Measurements from ENCODE around the gene FBXW5.

Gene FBXW5

DNA sequence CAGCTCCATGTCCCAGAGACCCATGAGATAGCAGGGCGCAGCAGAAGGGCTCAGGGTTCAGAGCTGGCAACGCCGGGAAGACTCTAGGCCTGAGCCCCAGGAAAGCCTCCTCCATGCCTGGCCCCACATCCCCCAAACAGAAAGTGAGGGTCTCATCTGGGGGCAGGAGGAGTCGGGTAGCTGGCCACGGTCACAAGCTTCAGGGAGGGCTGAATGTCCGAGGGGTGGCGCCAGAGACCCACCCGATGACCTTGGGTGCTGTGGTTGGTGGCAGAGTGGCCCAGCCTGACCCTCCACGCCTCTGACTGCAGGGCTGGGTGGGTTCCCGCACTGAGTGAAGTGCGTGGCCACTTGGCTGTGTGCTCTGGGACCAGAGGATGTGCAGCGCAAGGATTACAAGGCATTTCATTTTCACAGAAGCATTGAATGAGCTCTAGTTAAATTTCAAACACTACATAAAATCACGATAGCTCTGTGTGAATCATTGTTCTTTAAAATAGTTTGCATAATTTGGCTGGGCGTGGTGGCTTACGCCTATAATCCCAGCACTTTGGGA, 3.5 kb upstream of the FBXW5 start:
- peak; percentile 51 for DNase-seq (ENCODE audit: low read depth)

DNA sequence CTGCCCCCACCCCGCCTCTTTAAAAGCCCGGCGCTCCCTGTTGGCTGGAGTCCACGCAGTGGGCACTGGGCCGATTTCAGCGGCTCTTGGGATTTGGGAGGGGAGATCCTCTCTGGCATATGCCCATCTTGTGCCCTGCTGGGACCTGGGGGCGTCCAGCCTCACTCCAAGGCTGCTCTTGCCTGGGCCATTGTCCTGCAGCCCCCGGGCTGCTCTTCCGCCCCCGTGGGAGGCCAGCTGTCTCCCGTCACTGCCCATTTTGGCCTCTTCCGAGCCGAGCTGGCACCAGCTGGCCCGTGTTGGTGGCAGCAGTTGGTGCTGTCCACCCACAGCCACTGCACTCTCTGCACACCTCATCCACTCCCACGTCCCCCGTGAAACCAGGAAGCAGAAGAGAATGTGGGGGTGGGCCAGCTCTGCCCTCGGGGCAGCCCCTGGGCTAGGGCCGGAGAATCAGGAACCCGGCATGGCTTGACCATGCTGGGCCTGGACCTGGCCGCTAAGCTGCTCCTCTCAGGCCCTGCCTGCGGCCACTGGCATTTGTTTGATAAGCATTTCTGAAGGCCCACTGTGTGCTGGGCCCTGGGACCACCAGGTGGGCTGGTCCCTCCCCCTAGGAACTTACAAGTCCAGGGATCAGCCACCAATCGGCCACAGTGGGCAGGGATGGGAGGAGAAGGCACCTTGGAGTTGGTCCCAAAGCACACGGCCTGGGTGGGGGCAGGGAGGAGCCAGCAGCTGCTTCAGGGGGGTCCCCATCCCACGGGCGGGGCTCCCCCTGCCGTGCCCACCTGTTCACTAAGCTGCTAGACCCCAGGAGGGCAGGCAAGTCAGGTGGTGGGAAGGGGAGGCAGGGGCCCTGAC, 2.7 kb upstream of the FBXW5 start:
- DNase-seq (ENCODE audit: low read depth), result no peak

DNA sequence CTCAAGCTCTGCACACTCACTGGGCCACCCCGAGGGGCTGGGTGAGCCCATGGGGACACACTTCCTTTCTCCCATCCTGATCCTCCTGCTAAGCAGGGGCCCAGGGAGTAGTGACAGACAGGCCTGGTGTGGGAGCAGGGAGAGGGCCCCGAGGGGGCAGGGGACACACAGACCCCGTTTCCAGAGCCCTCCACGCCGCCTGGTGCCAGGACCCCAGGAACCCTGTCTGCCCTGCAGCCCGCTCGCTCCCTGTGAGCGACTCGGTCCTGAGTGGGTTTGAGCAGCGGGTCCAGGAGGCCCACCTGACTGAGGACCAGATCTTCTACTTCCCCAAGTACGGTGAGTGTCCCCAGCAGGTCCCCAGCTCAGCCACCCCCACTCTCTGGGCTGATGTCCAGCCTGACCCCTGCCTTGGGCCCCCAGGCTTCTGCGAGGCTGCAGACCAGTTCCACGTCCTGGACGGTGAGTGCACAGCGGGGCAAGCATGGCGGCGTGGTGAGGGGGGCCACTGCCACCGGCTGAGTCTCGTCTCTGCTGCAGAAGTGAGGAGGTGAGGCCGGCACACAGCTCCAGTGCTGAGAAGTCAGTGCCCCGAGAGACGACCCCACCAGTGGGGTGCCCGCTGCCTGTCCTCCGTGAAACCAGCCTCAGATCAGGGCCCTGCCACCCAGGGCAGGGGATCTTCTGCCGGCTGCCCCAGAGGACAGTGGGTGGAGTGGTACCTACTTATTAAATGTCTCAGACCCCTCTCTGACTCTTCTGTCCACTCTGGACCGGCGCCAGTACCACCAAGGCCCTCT, 1.9 kb upstream of the FBXW5 start:
- no peak for DNase-seq (ENCODE audit: low read depth)

DNA sequence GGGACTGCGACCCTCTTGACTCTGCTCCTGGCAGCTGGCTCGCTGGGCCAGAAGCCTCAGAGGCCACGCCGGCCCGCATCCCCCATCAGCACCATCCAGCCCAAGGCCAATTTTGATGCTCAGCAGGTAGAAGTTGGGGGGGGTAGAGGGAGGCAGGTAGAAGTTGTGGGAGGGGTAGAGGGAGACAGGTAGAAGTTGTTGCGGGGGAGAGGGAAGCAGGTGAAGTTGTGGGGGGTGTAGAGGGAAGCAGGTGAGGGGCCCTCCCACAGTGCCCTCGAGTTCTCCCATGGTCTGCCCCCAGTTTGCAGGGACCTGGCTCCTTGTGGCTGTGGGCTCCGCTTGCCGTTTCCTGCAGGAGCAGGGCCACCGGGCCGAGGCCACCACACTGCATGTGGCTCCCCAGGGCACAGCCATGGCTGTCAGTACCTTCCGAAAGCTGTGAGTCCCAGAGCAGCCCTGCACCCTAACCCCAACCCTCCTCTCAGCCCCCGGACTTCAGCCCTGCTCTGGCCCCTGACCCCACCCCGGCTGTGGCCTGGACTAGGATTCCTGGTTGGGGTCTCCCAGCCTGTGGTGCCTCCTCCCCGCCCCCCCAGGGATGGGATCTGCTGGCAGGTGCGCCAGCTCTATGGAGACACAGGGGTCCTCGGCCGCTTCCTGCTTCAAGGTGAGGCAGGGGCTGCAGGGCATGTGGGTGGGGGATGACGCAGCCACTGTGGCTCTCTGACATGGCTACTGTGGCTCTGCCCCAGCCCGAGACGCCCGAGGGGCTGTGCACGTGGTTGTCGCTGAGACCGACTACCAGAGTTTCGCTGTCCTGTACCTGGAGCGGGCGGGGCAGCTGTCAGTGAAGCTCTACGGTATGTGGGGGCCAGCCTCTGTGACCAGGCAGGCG, 1.0 kb upstream of the FBXW5 start:
- DNase-seq (ENCODE audit: low read depth), result no peak

DNA sequence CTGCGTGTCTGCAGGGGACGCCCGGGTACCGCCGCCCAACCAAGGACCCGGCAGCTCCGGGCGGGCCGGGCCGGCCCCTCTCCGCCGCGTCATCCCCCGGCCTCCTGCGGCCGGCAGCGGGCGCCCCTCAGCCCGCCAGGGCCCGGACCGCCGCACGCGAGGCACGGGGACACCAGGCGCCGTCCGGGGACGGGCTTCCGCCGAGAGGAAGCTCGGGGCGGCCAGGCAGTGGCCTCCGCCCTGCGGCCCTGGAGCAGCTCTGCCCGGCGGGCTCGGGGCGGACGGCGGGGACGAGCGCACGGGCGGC, 373 bp downstream of the FBXW5 start:
- peak; percentile 69 for DNase-seq (ENCODE audit: low read depth)

DNA sequence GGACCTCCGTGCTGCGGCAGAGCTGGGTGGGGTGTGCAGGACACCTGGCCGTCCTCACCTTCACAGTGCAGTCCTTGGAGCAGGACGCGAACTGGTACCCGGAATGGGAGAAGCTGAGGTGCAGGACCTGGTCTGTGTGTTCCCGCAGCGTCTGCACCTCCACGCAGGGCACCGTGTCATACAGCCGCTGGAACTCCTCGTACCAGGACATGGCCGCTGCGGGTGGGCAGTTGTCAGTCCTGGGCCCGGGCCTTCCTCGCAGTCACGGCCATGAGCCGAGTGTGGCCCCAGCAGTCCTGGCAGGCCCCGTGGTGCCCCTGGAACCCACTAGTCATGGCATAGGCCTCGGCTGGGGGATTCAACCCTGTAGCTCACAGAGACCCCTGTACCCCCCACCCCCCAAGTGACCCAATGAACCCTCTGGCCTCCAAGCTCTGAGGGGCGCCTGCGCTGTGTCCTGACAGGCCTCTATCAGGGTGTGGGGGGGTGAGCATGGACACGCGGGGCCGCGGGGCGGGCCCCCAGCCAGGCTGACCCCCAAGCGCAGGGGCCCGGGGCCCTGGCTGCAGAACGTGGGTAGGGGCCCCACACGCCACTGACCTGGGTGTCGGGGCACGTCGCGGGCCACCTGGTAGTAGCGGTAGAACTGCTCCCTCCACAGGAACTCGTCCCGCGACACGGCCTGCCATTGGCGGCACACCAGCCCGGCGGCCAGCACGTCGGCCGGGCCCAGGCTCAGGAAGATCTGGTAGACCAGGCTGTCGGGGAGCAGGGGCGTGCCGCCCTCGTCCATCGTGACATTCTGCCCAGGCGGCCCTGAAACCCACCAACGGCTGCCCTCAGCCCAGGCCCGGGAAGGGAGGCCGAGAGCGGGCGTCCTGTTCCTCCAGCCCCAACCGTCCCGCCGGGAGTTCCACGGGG, 987 bp downstream of the FBXW5 start:
- DNase-seq (ENCODE audit: low read depth), result no peak

DNA sequence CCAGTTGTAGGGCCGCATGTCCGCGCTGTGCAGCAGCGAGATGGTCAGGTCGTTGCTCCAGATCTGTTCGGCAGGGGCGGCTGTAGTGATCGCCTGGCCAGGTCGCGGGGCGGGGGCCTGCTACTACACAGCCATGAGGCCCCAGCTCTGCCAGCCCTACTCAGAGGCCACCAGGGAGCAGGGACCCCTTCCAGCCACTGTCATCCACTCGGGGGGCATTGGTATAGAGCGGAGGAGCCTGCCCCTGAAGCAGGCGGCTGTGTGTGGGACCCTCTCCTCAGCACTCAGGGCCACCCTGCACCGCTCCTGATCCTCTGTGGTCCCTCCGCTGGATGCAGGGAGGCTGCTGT, 1.7 kb downstream of the FBXW5 start:
- no peak for DNase-seq (ENCODE audit: low read depth)

DNA sequence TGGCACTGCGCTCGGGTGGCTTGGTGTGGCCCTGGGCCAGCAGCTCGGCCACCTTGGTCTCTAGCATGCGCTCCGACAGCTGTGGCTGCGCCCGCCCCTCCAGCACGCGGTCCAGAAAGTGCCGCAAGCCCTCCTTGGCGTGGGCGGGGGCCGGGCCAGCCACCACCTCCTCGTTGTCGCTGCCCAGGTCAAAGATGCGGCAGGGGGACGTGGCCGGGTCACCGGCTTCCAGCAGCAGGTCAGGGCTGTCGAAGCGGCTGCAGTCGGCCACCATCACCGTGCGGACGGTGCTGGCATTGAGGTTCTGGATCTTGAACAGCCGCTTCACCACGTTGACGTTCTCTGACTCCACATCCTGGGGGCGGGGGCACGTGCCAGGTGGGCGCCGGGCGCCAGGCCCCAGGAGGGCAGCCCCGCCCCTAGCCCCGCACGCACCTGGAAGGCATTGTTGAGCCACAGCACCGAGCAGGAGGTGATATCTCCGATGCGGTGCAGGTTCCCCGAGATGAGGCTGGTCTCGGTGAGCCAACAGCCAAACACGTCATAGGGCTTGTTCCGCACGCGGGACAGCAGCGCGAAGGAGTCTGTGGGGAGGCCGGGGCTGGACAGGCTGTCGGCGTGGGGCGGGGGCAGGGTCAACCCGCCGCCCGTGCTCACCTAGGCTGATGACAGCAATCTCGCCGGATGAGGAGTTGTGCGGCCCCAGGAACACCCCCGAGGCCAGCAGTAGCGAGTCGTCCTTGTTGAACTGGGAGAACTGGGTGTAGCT, 2.2 kb downstream of the FBXW5 start:
- no peak for DNase-seq (ENCODE audit: low read depth)

DNA sequence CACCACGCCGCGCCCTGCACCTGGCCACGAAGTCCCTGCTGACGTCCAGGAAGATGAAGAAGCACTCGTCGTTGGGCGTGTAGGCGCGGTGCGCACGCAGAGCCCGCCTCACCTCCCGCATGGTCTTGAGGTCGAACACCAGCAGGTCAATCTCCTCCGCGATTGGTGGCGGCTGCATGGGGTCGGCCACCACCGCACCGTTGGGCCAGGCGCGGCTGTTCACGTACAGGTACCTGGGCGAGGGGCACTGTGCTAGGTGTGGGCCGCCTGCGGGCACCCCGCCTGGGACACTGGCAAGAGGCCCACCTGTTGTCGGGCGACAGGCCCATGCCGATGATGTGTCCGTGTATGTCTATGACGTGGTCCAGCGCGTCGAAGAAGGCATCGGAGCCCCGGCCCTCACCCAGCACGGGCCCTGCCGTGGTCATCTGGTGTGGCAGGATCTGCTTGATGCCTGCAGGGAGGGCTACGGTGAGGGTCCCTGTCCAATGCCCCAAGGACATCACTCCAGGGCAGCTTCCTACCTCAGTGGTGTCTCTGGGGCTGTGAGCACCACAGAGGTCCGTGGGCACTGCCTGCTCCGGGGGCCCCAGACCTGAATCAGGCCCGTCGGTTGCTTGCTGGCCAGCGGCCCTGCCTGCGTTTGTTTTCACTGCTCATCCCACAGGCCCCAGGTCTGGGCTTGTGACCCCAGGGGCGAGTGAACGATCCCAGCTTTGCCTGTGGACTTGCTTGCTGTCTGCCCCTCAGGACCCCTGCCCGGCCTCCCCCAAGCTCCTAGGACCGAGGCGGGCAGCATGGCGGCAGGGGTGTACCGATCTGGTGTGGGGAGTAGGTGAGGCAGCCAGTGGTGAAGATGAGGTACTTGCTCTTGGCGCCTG, 3.1 kb downstream of the FBXW5 start:
- no peak for DNase-seq (ENCODE audit: low read depth)

DNA sequence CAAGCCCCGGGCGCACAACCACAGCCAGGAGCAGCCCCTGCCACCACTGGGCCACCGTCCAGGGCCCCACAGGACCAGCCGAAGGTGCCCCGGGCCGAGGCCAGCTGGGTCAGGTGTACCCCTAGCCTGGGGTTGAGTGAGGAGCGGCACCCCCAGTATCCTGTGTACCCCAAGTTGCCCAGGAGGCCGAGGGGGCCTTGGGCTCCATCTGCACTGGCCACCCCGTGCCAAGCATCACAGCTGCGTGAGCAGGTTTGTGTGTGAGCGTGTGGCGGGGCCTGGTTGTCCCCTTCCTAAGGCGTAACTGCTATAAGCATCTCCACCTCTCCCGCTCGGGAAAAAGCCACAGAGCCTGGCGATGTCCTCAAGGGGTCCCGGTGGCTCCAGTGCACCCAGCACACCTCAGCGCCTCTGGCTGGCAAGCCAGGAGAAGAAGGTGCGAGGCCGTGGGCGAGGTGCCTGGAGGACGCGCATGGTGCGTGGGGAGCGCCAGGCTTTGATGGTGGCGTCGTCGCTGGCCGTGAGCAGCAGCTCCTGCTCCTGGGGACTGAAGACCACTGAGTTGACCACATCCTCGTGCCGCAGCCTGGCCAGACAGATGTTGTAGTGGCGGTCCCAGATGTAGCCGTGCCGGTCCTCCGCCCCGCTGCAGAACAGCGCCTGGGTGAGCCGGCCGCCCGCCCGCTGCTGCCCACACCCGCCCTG, 3.9 kb downstream of the FBXW5 start:
- no peak for DNase-seq (ENCODE audit: low read depth)

DNA sequence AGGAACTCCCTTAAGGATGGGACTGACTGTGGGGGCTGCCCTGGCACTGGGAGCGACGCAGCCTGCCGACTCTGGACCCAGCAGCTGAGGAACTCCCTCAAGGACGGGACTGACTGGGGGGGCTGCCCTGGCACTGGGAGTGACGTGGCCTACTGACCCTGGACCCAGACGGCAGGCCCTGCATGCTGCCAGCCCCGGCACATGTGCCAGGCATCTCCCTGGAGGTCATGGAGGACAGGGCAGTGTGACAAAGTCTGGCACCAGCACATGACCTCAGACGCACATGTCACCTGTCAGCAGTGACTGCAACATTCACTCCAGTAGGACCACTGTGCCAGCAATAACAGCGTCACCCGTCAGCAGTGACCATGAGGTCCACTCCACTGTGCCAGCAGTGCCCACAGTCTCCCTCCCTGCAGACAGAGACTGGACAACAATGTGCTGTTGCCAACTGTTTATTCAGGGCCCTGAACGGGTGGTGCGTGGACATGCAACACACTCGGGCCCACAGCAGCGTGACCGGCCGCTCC, 4.5 kb downstream of the FBXW5 start:
- no peak for DNase-seq (ENCODE audit: low read depth)

DNA sequence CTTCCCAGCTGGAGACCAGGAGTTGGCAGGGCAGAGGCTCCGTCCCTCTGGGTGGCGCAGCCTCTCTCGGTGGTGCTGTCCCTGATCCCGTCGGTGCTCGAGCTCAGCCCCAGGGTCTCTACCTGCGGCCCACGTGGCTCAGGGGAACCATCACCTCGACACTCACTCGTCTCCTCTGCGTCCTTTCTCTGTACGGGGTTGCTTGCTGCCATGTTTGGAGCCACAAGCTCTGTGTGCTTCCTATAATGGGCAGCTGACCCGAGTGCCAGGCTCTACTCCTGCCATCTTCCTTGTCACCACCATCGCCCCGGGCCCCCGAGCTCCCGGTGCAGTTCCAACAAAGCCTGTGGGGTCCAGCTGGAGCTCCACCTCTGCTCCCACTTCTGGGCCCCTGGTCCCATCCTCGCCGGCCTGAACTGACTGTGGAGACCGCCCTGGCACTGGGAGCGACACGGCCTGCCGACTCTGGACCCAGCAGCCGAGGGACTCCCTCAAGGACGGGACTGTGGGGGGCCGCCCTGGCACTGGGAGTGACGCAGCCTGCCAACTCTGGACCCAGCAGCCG, 5.0 kb downstream of the FBXW5 start:
- DNase-seq (ENCODE audit: low read depth), result no peak

DNA sequence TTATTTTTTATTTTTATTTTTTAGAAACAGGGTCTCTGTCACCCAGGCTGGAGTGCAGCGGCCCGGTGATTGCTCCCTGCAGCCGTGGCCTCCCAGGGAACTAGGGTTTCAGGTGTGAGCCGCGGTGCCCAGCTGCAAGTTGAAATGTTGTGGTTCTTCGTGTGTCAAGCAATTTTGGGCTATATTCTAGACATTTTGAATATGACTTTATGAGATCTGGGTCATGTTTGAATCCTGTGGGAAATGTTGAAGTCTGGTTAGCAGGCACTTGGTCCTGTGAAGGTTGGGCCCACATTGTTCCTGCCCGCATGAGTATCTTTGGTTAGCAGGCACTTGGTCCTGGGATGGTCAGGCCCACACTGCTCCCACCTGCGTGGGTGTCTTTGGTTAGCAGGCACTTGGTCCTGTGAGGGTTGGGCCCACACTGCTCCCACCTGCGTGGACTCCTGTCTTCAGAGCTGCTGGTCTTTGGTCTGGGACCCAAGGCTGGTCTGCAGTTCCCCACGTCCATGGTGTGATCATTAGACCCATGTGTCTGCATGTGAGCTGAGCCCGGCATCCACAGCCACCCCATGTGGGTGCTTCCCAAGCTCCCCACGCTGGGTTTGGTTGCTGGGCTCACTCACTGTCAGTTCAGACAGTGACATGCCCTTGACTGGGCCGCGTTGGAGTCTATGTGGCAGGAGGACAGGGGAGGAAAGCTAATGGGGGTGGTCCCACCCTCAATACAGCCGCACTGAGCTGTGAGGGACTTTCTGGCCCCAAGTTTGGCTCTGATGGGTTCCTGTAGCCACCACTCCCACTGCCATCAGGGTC, 7.1 kb downstream of the FBXW5 start:
- DNase-seq (ENCODE audit: low read depth), result no peak

DNA sequence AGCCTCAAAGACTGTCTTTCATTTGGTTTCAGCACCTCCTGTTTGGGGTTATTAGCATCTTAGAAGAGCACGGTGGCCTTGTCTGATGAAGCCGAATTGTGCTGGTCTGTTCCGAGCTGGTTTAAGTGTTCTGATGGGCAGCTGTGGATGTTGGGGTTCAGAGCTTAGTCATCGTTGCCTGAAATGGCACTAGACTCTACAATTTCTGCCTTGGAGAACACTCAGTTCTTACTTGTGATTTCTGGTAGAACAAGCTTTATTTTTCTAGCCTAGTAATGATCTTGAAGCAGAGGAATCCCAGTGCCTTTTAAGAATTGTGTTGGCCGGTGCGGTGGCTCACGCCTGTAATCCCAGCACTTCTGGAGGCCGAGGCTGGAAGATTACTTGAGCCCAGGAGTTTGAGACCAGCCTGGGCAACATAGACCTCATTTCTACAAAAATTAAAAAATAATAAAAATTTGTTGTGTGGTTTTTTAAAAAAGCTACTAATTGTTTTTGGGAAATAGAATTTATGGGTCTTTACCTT, 7.8 kb downstream of the FBXW5 start:
- no peak for DNase-seq (ENCODE audit: low read depth)

DNA sequence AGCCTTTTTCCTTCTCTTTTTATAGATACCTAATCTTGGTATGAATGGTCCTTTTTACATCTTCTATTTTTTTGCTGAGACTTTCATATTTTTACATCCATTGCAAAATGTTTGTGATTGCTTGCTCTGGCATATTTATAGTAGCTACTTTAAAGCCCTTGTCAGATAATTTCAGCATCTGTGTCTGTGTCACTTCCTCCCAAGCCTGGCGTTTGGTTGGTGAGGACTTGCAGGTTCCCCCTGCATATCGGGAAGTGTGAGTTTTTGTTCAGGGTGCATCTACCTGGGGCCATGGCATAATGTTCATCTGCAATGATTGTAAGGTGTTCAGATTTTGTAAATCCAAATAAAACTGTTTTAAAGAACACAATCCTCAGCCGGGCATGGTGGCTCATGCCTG, 8.9 kb downstream of the FBXW5 start:
- no peak for DNase-seq (ENCODE audit: low read depth)

DNA sequence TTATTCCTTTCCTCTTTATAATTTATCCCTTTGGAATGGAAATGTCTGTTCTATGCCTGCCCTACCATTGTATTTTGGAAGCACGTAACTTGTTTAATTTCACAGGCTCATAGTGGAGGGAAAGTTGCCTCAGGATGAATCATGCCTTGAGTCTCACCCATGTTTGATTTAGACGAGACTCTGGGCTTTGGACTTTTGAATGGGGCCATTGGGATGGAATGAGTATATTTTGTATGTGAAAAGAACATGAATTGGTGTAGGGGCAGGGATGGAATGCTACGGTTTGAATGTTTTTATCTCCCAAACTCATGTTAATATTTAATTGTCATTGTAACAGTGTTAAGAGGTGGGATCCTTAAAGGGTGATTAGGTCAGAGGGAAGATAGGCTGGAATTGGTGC, 10.3 kb downstream of the FBXW5 start:
- DNase-seq (ENCODE audit: low read depth), result no peak

DNA sequence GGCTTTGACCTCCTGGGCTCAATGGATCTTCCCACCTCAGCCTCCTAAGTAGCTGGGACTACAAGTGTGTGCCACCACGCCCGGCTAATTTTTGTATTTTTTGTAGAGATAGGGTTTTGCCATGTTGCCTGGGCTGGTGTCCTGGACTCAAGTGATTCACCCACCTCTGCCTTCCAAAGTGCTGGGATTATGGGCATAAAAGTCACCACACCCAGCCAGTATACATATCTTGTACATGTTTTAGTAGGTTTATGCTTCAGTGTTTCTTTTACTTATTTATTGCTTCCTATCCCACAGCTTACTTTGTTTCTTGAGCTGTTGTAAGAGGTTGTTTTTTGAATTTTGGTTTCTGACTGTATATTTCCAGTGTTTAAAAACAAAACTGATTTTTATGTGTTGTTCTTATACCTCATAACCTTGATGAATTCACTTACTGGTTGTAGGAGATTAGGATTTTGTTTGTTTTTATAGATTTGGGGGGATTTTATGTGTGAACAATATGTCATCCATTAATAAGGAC, 12.9 kb downstream of the FBXW5 start:
- no peak for DNase-seq (ENCODE audit: low read depth)

All from EH (cell line).